Measurements from ENCODE around the gene RBCK1. TPM values are rescaled to one million over a fixed set of nuclear protein-coding genes. Genes with fewer than 3 reads are reported as not detected.

The RBCK1 gene
- total RNA-seq, 1 experiment from 2014 or later = 115 TPM

DNA sequence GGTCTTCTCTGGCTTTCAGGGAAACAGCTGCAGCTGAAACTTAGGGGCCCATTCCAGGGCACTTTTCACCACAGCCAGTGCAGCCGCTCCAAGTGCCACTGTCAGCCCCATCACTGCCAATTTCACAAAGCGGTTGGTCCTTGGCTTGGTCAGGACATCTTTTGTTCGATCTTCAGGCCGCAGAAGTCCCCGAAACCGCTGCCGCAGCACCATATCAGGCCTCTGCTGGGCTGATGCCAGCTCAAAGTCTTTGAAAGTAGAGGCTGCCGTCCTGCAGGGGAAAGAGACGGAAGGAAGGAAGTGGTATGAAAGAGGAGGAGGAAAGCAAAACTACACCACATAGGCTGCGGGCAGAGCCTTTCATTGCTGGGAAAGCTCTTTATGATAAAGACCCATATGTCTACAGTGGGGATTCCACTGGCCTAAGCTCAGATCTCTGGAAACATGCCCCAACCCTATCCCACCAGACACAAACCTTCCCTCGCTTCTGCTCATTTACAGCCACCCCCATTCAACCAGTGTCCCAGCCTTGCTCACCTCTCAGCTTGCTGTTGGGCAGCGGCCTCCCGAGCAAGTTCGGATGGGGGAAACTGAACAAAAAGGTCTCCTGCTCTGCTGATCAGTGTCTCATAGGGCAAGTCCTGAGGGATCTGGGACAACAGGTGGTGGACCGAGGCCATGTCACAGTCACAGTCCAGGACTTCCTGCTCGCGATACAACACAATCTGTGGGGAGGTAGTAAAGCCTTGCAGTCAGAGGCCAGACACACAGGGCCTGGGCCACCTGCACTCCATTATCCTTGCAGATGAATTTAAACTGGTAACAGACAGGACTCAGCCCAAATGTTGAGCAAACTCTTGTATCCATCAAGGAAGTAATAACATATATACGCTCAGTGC, 30.7 kb downstream of the RBCK1 start:
- BruUV-seq (replicated peaks) = no TSS peak
- no peak overlapping the region for H3K4me3 ChIP-seq (ENCODE audit: low read length)
- no peak overlapping the region for H3K9ac ChIP-seq (ENCODE audit: low read length)
- CTCF ChIA-PET = no interaction called here
- no peaks in the 10 kb centered on the region for H4K20me1 ChIP-seq (ENCODE audit: low read length)
- no peaks in the 10 kb centered on the region for H3K4me1 ChIP-seq (ENCODE audit: insufficient read depth, low read length)
- H3K27me3 ChIP-seq (ENCODE audit: low read length) = no peaks in the 10 kb centered on the region
- H3K27ac ChIP-seq (ENCODE audit: low read length) = no peak overlapping the region
- ATAC-seq (no peak), DNase-seq (no peak)
- H3F3A ChIP-seq (ENCODE audit: low read length, unreplicated experiment) = no peaks in the 10 kb centered on the region
- H2AFZ ChIP-seq (ENCODE audit: low read length) = no peak overlapping the region
- H3K9me2 ChIP-seq (replicated peaks; ENCODE audit: low read length) = no peaks in the 10 kb centered on the region
- H3K79me2 ChIP-seq (ENCODE audit: low read length) = no peaks in the 10 kb centered on the region
- no peak overlapping the region for H3K4me2 ChIP-seq (ENCODE audit: low read length)
- no peaks in the 10 kb centered on the region for H3K9me3 ChIP-seq (ENCODE audit: low read length)
- POLR2A ChIA-PET (ENCODE audit: unreplicated experiment) = interaction anchor here (0.6 kb wide), 1 partner anchor 142 kb away, joined by 3 read pairs; no protein-coding TSS in a partner anchor
- TF ChIP-seq, protein P1, sequence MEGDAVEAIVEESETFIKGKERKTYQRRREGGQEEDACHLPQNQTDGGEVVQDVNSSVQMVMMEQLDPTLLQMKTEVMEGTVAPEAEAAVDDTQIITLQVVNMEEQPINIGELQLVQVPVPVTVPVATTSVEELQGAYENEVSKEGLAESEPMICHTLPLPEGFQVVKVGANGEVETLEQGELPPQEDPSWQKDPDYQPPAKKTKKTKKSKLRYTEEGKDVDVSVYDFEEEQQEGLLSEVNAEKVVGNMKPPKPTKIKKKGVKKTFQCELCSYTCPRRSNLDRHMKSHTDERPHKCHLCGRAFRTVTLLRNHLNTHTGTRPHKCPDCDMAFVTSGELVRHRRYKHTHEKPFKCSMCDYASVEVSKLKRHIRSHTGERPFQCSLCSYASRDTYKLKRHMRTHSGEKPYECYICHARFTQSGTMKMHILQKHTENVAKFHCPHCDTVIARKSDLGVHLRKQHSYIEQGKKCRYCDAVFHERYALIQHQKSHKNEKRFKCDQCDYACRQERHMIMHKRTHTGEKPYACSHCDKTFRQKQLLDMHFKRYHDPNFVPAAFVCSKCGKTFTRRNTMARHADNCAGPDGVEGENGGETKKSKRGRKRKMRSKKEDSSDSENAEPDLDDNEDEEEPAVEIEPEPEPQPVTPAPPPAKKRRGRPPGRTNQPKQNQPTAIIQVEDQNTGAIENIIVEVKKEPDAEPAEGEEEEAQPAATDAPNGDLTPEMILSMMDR (conservative IDR thresholded peaks at IDR 0.05; ENCODE audit: low read depth, low read length) = no peak
- TF ChIP-seq EZH2phosphoT487 (IDR thresholded peaks at IDR 0.05; ENCODE audit: borderline replicate concordance, low read length) = no peak
- no peak for TF ChIP-seq EZH2 (IDR thresholded peaks at IDR 0.05; ENCODE audit: low read length, unreplicated experiment)
- peaks cover 58% of the 10 kb centered on the region for H3K36me3 ChIP-seq (ENCODE audit: low read depth, low read length)
- intact Hi-C loops (cut with micrococcal nuclease) = no loop called here

- Histone ChIP-seq H3F3A (ENCODE audit: low read length, unreplicated experiment) (no peaks in the 10 kb centered on the region), H3K27ac (ENCODE audit: low read length) (no peak overlapping the region), H3K4me1 (ENCODE audit: insufficient read depth, low read length) (no peaks in the 10 kb centered on the region), H3K27me3 (ENCODE audit: low read length) (no peaks in the 10 kb centered on the region), H3K9me2 (replicated peaks; ENCODE audit: low read length) (no peaks in the 10 kb centered on the region), H3K4me3 (ENCODE audit: low read length) (no peak overlapping the region), H3K79me2 (ENCODE audit: low read length) (no peaks in the 10 kb centered on the region), H3K9ac (ENCODE audit: low read length) (no peak overlapping the region), H2AFZ (ENCODE audit: low read length) (no peak overlapping the region), H3K4me2 (ENCODE audit: low read length) (no peak overlapping the region), H3K9me3 (ENCODE audit: low read length) (no peaks in the 10 kb centered on the region), H3K36me3 (ENCODE audit: low read depth, low read length) (peaks cover 68% of the 10 kb centered on the region), H4K20me1 (ENCODE audit: low read length) (no peaks in the 10 kb centered on the region)
- TF ChIP-seq, protein P1 (conservative IDR thresholded peaks at IDR 0.05; ENCODE audit: low read depth, low read length) = no peak
- TF ChIP-seq EZH2 (IDR thresholded peaks at IDR 0.05; ENCODE audit: low read length, unreplicated experiment) = no peak
- no peak for TF ChIP-seq EZH2phosphoT487 (IDR thresholded peaks at IDR 0.05; ENCODE audit: borderline replicate concordance, low read length)
- ATAC-seq = no peak
- no peak for DNase-seq
- CTCF ChIA-PET = no interaction called here
- intact Hi-C loops (cut with micrococcal nuclease) = no loop called here
- no TSS peak for BruUV-seq (replicated peaks)
- POLR2A ChIA-PET (ENCODE audit: unreplicated experiment) = no interaction called here
Measured at GRCh38 chr20:440148-440547, 32.0 kb downstream of the RBCK1 start.

GRCh38 chr20:440636-441035, 32.5 kb downstream of the RBCK1 start:
- Histone ChIP-seq H3K27me3 (ENCODE audit: low read length) (no peaks in the 10 kb centered on the region), H3F3A (ENCODE audit: low read length, unreplicated experiment) (no peaks in the 10 kb centered on the region), H4K20me1 (ENCODE audit: low read length) (no peaks in the 10 kb centered on the region), H3K4me1 (ENCODE audit: insufficient read depth, low read length) (no peaks in the 10 kb centered on the region), H3K9me2 (replicated peaks; ENCODE audit: low read length) (no peaks in the 10 kb centered on the region), H3K36me3 (ENCODE audit: low read depth, low read length) (peaks cover 68% of the 10 kb centered on the region), H3K27ac (ENCODE audit: low read length) (no peak overlapping the region), H3K9me3 (ENCODE audit: low read length) (no peaks in the 10 kb centered on the region), H3K4me3 (ENCODE audit: low read length) (no peak overlapping the region), H2AFZ (ENCODE audit: low read length) (no peak overlapping the region), H3K79me2 (ENCODE audit: low read length) (no peaks in the 10 kb centered on the region), H3K4me2 (ENCODE audit: low read length) (no peak overlapping the region), H3K9ac (ENCODE audit: low read length) (no peak overlapping the region)
- no TSS peak for BruUV-seq (replicated peaks)
- TF ChIP-seq, protein P1 (conservative IDR thresholded peaks at IDR 0.05; ENCODE audit: low read depth, low read length) = no peak
- TF ChIP-seq EZH2 (IDR thresholded peaks at IDR 0.05; ENCODE audit: low read length, unreplicated experiment) = no peak
- TF ChIP-seq EZH2phosphoT487 (IDR thresholded peaks at IDR 0.05; ENCODE audit: borderline replicate concordance, low read length) = no peak
- no peak for DNase-seq
- ATAC-seq = no peak
- POLR2A ChIA-PET (ENCODE audit: unreplicated experiment) = no interaction called here
- CTCF ChIA-PET = no interaction called here
- intact Hi-C loops (cut with micrococcal nuclease) = no loop called here
